GM04504 (cell line): Measurements from ENCODE around the gene NRAP.
A peak's percentile ranks its signal among the peaks of the same experiment; 100 is the strongest.

Source experiments
- DNase-seq: peaks from one replicate; pipeline ENCODE4 v3.0.0-alpha.2; 2012; ENCODE audit warnings: low read depth

Gene NRAP

GRCh38 chr10:113560071-113560470, 103.8 kb downstream of the NRAP start:
- no peak for DNase-seq

GRCh38 chr10:113557903-113558321, 105.9 kb downstream of the NRAP start:
- DNase-seq = no peak

GRCh38 chr10:113557424-113557862, 106.4 kb downstream of the NRAP start:
- DNase-seq = no peak

GRCh38 chr10:113555751-113556150, 108.1 kb downstream of the NRAP start:
- DNase-seq = no peak

GRCh38 chr10:113555245-113555644, 108.6 kb downstream of the NRAP start:
- DNase-seq = no peak

- no peak for DNase-seq
Measured at GRCh38 chr10:113554214-113554613, 109.6 kb downstream of the NRAP start.

- DNase-seq = no peak
Measured at GRCh38 chr10:113553149-113553548, 110.7 kb downstream of the NRAP start.

GRCh38 chr10:113552701-113553100, 111.1 kb downstream of the NRAP start, which contains the start of gene HABP2:
Gene HABP2 (plus strand): TSS chr10:113553053. CDS start chr10:113553122, 69 bp downstream.
- DNase-seq = no peak

- DNase-seq = no peak
Measured at GRCh38 chr10:113552014-113552413, 111.8 kb downstream of the NRAP start.

GRCh38 chr10:113550365-113550764, 113.5 kb downstream of the NRAP start:
- DNase-seq = no peak

GRCh38 chr10:113549856-113550255, 114.0 kb downstream of the NRAP start:
- DNase-seq = no peak

GRCh38 chr10:113547426-113547825, 116.4 kb downstream of the NRAP start:
- DNase-seq = no peak

- DNase-seq = no peak
Measured at GRCh38 chr10:113544392-113544791, 119.4 kb downstream of the NRAP start.

- DNase-seq = no peak
Measured at GRCh38 chr10:113543107-113543955, 120.5 kb downstream of the NRAP start.

- DNase-seq = no peak
Measured at GRCh38 chr10:113541549-113541927, 122.3 kb downstream of the NRAP start.

GRCh38 chr10:113540845-113541548, 122.8 kb downstream of the NRAP start:
- DNase-seq = no peak

GRCh38 chr10:113539789-113540188, 124.1 kb downstream of the NRAP start:
- peak; percentile 46 for DNase-seq
